Ureter (tissue), 1 donor: Measurements from ENCODE around the gene DPH7. TPM values are rescaled to one million over a fixed set of nuclear protein-coding genes. Genes with fewer than 3 reads are reported as not detected.
"Not testable (repeated sequence)": the region's sequence is repeated elsewhere in the genome, so short reads cannot be mapped to it uniquely, and the experiment has no call there.

ENCODE experiments used
- DNase-seq: peaks from one replicate; pipeline ENCODE4 v3.0.0-alpha.2; 2020; ENCODE audit warnings: low spot score
- total RNA-seq: library from RNA; stranded (reverse); gene quantifications from one replicate; pipeline ENCODE4 v1.2.4, GENCODE V29; 2023
- donor health status: DM: yes; HTN: yes; CAD: no.

Gene DPH7
- total RNA-seq, 1 donor from 2014 or later: 43.4 TPM

- DNase-seq: no peak
These were observed 30.8 kb downstream of the DPH7 start for GRCh38 chr9:137547687-137548543.

- no peak for DNase-seq
These were observed 33.6 kb downstream of the DPH7 start for GRCh38 chr9:137545123-137545522.

- no peak for DNase-seq
These were observed 34.5 kb downstream of the DPH7 start for GRCh38 chr9:137544176-137544760.

- DNase-seq: no peak
These were observed 35.3 kb downstream of the DPH7 start for GRCh38 chr9:137543237-137543963.

GRCh38 chr9:137542486-137542885 lies 36.2 kb downstream of the DPH7 start:
- no peak for DNase-seq

- DNase-seq: no peak
These were observed 38.2 kb downstream of the DPH7 start for GRCh38 chr9:137540536-137540935.

GRCh38 chr9:137538058-137538457 lies 40.7 kb downstream of the DPH7 start:
- DNase-seq: no peak

GRCh38 chr9:137536594-137537131 lies 42.1 kb downstream of the DPH7 start:
- not testable (repeated sequence) for DNase-seq

DNA sequence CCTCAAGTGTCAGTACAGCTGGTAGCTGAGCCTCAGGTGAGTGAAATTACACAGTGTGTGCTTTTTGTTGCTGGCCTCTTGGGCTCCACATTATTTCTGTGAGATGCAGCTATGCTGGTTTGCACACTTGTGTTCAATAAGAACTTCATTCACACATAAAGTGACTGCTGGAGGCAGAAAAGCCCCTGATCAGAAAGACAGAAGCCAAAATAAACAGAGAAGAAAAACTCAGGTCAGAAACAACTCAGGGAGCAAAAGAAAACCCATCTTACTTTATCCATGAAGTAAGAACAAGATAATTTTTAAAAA lies 43.7 kb downstream of the DPH7 start:
- DNase-seq: no peak

GRCh38 chr9:137534256-137535119 lies 44.2 kb downstream of the DPH7 start:
- DNase-seq: no peak

- not testable (repeated sequence) for DNase-seq
These were observed 45.7 kb downstream of the DPH7 start for GRCh38 chr9:137532891-137533468.

GRCh38 chr9:137531099-137531765 lies 47.5 kb downstream of the DPH7 start:
- DNase-seq: no peak

DNA sequence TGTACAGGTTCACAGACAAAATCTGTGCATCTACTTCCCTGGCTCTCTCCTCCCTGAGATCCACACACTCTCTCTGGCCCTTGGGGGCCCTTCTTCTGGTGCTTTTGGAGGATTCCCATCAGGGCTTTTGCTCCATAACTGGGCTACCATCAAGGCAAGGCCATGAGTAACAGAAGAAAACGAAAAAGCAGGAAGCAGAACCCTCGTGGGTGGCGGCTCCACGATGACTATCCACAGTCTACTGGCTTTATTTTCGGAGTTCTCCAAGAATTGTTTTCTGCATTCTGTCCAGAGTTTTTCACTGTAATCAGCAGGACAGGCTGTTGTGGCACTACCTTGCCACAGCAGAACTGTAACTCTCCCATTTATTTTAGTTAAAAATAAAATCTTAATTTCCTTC lies 48.4 kb downstream of the DPH7 start:
- no peak for DNase-seq

GRCh38 chr9:137524981-137525317 lies 53.8 kb downstream of the DPH7 start:
- no peak for DNase-seq

DNA sequence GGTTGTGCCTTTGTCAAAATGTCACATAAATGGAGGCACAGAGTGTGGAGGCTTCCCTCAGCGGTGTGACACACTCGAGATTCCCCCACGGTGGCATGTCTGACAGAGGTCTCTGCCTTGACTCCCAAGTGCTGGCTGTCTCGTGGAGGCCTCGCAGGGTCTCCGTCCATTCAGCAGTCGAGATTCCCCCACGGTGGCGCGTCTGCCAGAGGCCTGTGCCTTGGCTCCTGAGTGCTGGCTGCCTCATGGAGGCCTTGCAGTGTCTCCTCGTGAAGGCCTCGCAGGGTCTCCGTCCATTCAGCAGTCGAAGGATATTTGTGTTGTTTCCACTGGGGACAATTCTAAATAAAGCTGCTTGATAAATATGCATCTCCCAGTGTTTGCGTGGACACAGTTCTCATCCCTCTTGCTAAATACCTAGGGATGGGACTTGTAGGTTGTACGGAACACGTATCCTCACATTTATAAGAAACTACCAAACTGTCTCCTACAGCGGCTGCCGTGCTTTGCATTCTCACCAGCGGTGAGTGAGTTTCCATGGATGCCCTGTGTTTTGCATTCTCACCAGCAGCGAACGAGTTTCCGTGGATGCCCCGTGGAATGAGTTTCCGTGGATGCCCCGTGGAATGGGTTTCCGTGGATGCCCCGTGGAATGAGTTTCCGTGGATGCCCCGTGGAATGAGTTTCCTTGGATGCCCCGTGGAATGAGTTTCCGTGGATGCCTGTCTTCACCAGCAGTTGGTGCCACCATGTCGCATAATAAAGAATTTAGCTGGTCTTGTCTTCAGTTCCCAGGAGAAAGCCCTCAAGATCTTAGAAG lies 54.4 kb downstream of the DPH7 start:
- no peak for DNase-seq

- no peak for DNase-seq
These were observed 55.8 kb downstream of the DPH7 start for GRCh38 chr9:137522746-137523455.

DNA sequence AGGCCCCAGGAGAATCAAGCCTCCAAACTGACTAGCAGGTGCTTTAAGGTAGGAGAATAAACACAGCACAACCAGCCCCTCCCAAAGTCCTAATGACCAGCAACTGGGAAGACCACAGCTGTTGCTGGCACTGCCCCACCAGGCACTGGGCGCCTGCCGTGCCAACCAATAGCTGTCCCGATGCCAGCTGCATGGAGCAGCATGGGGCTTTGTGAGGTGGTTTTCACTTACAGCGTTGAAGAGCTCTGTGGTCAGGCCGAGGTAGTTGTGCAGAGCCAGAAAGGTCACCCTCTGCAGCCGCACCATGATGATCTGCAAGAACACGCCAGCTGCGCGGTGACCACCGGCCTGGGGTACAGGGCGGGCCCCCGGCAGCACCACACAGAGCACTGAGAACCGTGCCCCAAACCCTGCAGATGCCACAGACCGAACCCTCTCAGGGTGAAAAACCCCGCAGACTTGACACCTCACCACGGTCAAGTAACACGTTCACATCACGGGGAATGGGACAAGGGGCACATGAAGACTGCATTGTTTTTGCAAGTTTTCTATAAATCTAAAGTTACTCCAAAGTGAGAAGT lies 57.2 kb downstream of the DPH7 start:
- no peak for DNase-seq

- DNase-seq: no peak
These were observed 57.9 kb downstream of the DPH7 start for GRCh38 chr9:137520614-137521404.
